Right ventricle myocardium inferior (tissue), 1 donor: ENCODE measurements around the gene VASH2. TPM values are rescaled to one million over a fixed set of nuclear protein-coding genes. Genes with fewer than 3 reads are reported as not detected.
"Not testable (repeated sequence)": the region's sequence is repeated elsewhere in the genome, so short reads cannot be mapped to it uniquely, and the experiment has no call there.

Source experiments
- ATAC-seq: fragments of 200-7000 bp; cut with Tn5 transposase; one replicate; pipeline ENCODE4 v1.9.1; 2020; ENCODE audit warnings: mild to moderate bottlenecking, moderate library complexity
- DNase-seq: peaks from one replicate; pipeline ENCODE4 v3.0.0; 2021; ENCODE audit errors: missing footprints
- intact Hi-C: fragments of 100-400 bp; cut with DNase I; formaldehyde crosslinking; loops from one replicate; pipeline ENCODE4 v1.11.0; 2022
- long read RNA-seq: library from polyadenylated mRNA; unstranded; transcript quantifications from one replicate; pipeline ENCODE4 v2.0.0, GENCODE V29; 2021
- total RNA-seq: library from RNA; stranded (reverse); fragmentation: NEBNext Ultra II Directional; extraction: Animal tissue kit (Norgen Biotek cat#: 25700); gene quantifications from one replicate; pipeline ENCODE4 v1.2.1, GENCODE V29; 2021
- donor health status: DM: no; HTN: yes; CAD: no; lungs with severe emphysema.

The VASH2 gene
- total RNA-seq = 1.4 TPM
- long read RNA-seq = 0 reads

- peak; percentile 93 for DNase-seq
- intact Hi-C loops = loop anchor here (2.0 kb wide), 1 partner anchor 28 kb away; no protein-coding TSS in a partner anchor
- ATAC-seq = peak; percentile 99
These were observed at the start of gene VASH2 for GRCh38 chr1:212950243-212951125. Gene VASH2, plus strand, starts transcription at chr1:212950541. Its CDS starts 1,002 bp downstream, at chr1:212951543.

- DNase-seq = no peak
- no peak for ATAC-seq
- intact Hi-C loops = no loop called here
These were observed 49.1 kb upstream of the VASH2 start for GRCh38 chr1:212901290-212901689.

GRCh38 chr1:212902054-212902453 lies 48.3 kb upstream of the VASH2 start:
- no peak for DNase-seq
- intact Hi-C loops = no loop called here
- ATAC-seq = no peak

GRCh38 chr1:212903664-212904063 lies 46.7 kb upstream of the VASH2 start:
- DNase-seq (no peak), ATAC-seq (no peak)
- intact Hi-C loops = no loop called here

- intact Hi-C loops, DNase-seq, ATAC-seq: not testable (repeated sequence)
These were observed 42.3 kb upstream of the VASH2 start for GRCh38 chr1:212908071-212908470.

GRCh38 chr1:212908971-212909370 lies 41.4 kb upstream of the VASH2 start:
- ATAC-seq (no peak), DNase-seq (no peak)
- intact Hi-C loops = no loop called here

- ATAC-seq = no peak
- intact Hi-C loops = no loop called here
- no peak for DNase-seq
These were observed 40.7 kb upstream of the VASH2 start for GRCh38 chr1:212909652-212910063.

- ATAC-seq, DNase-seq, intact Hi-C loops: not testable (repeated sequence)
These were observed 40.1 kb upstream of the VASH2 start for GRCh38 chr1:212910213-212910612.

- DNase-seq, ATAC-seq, intact Hi-C loops: not testable (repeated sequence)
These were observed 36.7 kb upstream of the VASH2 start for GRCh38 chr1:212913638-212914037.

- ATAC-seq = not testable (repeated sequence)
These were observed 36.2 kb upstream of the VASH2 start for GRCh38 chr1:212914110-212914509.

GRCh38 chr1:212914789-212915188 lies 35.6 kb upstream of the VASH2 start:
- ATAC-seq (no peak), DNase-seq (no peak)
- intact Hi-C loops = no loop called here

More at GRCh38 chr1:212914110-212914509, 36.2 kb upstream of the VASH2 start:
- DNase-seq, intact Hi-C loops: not testable (repeated sequence)

- intact Hi-C loops = no loop called here
- ATAC-seq (peak; percentile 78), DNase-seq (no peak)
These were observed 34.9 kb upstream of the VASH2 start for GRCh38 chr1:212915245-212916091.

- ATAC-seq (peak; percentile 66), DNase-seq (peak; percentile 75)
- intact Hi-C loops = no loop called here
These were observed 33.7 kb upstream of the VASH2 start for GRCh38 chr1:212916481-212917133.

GRCh38 chr1:212917134-212917485 lies 33.2 kb upstream of the VASH2 start:
- ATAC-seq (no peak), DNase-seq (no peak)
- intact Hi-C loops = no loop called here

- intact Hi-C loops = no loop called here
- ATAC-seq (no peak), DNase-seq (no peak)
These were observed 32.5 kb upstream of the VASH2 start for GRCh38 chr1:212917858-212918257.

GRCh38 chr1:212918824-212919223 lies 31.5 kb upstream of the VASH2 start:
- DNase-seq (no peak), ATAC-seq (no peak)
- intact Hi-C loops = no loop called here

- DNase-seq = no peak
- ATAC-seq = no peak
- intact Hi-C loops = no loop called here
These were observed 30.1 kb upstream of the VASH2 start for GRCh38 chr1:212920246-212920645.

- DNase-seq (no peak), ATAC-seq (no peak)
- intact Hi-C loops = no loop called here
These were observed 29.4 kb upstream of the VASH2 start for GRCh38 chr1:212920896-212921295.

- intact Hi-C loops = no loop called here
- no peak for ATAC-seq
- DNase-seq = no peak
These were observed 28.3 kb upstream of the VASH2 start for GRCh38 chr1:212922016-212922415.
